ENCODE measurements around the gene PRRX2. TPM values are rescaled to one million over a fixed set of nuclear protein-coding genes. Genes with fewer than 3 reads are reported as not detected.

The PRRX2 gene
- polyA plus RNA-seq, 3 donors from 2014 or later = 0.18 TPM; not detected in 2

- H3K27ac Mint-ChIP-seq = no peak overlapping the region
- no peaks in the 10 kb centered on the region for H3K4me1 Mint-ChIP-seq
- no peaks in the 10 kb centered on the region for H3K36me3 Mint-ChIP-seq
- H3K4me3 Mint-ChIP-seq = no peak overlapping the region
- H3K9me3 Mint-ChIP-seq = no peaks in the 10 kb centered on the region
- no peak for DNase-seq
- peaks cover 0 to 5% (median 1%) of the 10 kb centered on the region in 3 donors for H3K27me3 Mint-ChIP-seq (ENCODE audit: low read depth in 3 of 3)
These were observed 19.9 kb downstream of the PRRX2 start for GRCh38 chr9:129685220-129685932.

GRCh38 chr9:129685933-129686259 lies 20.4 kb downstream of the PRRX2 start:
- no peak overlapping the region for H3K27ac Mint-ChIP-seq
- no peaks in the 10 kb centered on the region for H3K36me3 Mint-ChIP-seq
- H3K4me3 Mint-ChIP-seq = no peak overlapping the region
- peaks cover 0 to 3% (median 1%) of the 10 kb centered on the region in 3 donors for H3K27me3 Mint-ChIP-seq (ENCODE audit: low read depth in 3 of 3)
- H3K4me1 Mint-ChIP-seq = no peaks in the 10 kb centered on the region
- no peaks in the 10 kb centered on the region for H3K9me3 Mint-ChIP-seq
- DNase-seq = no peak

- Mint-ChIP-seq H3K4me1 (no peaks in the 10 kb centered on the region), H3K36me3 (no peaks in the 10 kb centered on the region), H3K27ac (no peak overlapping the region), H3K4me3 (no peak overlapping the region), H3K9me3 (no peaks in the 10 kb centered on the region), H3K27me3 (ENCODE audit: low read depth in 3 of 3) (peaks cover 0 to 5% (median 1%) of the 10 kb centered on the region in 3 donors)
- no peak for DNase-seq
These were observed 21.3 kb downstream of the PRRX2 start for GRCh38 chr9:129686736-129687135.

- Mint-ChIP-seq H3K4me1 (no peaks in the 10 kb centered on the region), H3K27ac (no peak overlapping the region), H3K4me3 (no peak overlapping the region), H3K36me3 (no peaks in the 10 kb centered on the region), H3K9me3 (no peaks in the 10 kb centered on the region), H3K27me3 (ENCODE audit: low read depth in 3 of 3) (peaks cover 0 to 2% (median 1%) of the 10 kb centered on the region in 3 donors)
- DNase-seq = no peak
These were observed 21.9 kb downstream of the PRRX2 start for GRCh38 chr9:129687391-129687790.

- H3K4me1 Mint-ChIP-seq = no peaks in the 10 kb centered on the region
- no peaks in the 10 kb centered on the region for H3K36me3 Mint-ChIP-seq
- no peak for DNase-seq
- H3K27me3 Mint-ChIP-seq (ENCODE audit: low read depth in 3 of 3) = peaks cover 0 to 4% (median 1%) of the 10 kb centered on the region in 3 donors
- H3K27ac Mint-ChIP-seq = no peak overlapping the region
- no peak overlapping the region for H3K4me3 Mint-ChIP-seq
- no peaks in the 10 kb centered on the region for H3K9me3 Mint-ChIP-seq
These were observed 23.0 kb downstream of the PRRX2 start for GRCh38 chr9:129688285-129689043.

GRCh38 chr9:129692534-129692933 lies 27.1 kb downstream of the PRRX2 start:
- H3K27me3 Mint-ChIP-seq (ENCODE audit: low read depth in 3 of 3) = peaks cover 2 to 9% (median 7%) of the 10 kb centered on the region in 3 donors
- no peaks in the 10 kb centered on the region for H3K36me3 Mint-ChIP-seq
- no peaks in the 10 kb centered on the region for H3K4me1 Mint-ChIP-seq
- no peak for DNase-seq
- H3K9me3 Mint-ChIP-seq = no peaks in the 10 kb centered on the region
- no peak overlapping the region for H3K27ac Mint-ChIP-seq
- H3K4me3 Mint-ChIP-seq = no peak overlapping the region

GRCh38 chr9:129693741-129694140 lies 28.3 kb downstream of the PRRX2 start:
- H3K4me3 Mint-ChIP-seq = no peak overlapping the region
- no peaks in the 10 kb centered on the region for H3K9me3 Mint-ChIP-seq
- no peaks in the 10 kb centered on the region for H3K36me3 Mint-ChIP-seq
- no peak overlapping the region for H3K27ac Mint-ChIP-seq
- peaks cover 2 to 9% (median 7%) of the 10 kb centered on the region in 3 donors for H3K27me3 Mint-ChIP-seq (ENCODE audit: low read depth in 3 of 3)
- DNase-seq = no peak
- no peaks in the 10 kb centered on the region for H3K4me1 Mint-ChIP-seq

- H3K27ac Mint-ChIP-seq = no peak overlapping the region
- no peaks in the 10 kb centered on the region for H3K9me3 Mint-ChIP-seq
- no peaks in the 10 kb centered on the region for H3K36me3 Mint-ChIP-seq
- no peak overlapping the region for H3K4me3 Mint-ChIP-seq
- DNase-seq = no peak
- H3K4me1 Mint-ChIP-seq = no peaks in the 10 kb centered on the region
- peaks cover 2 to 9% (median 7%) of the 10 kb centered on the region in 3 donors for H3K27me3 Mint-ChIP-seq (ENCODE audit: low read depth in 3 of 3)
These were observed 28.8 kb downstream of the PRRX2 start for GRCh38 chr9:129694243-129694646.

- peaks cover 2 to 9% (median 8%) of the 10 kb centered on the region in 3 donors for H3K27me3 Mint-ChIP-seq (ENCODE audit: low read depth in 3 of 3)
- H3K9me3 Mint-ChIP-seq = no peaks in the 10 kb centered on the region
These were observed 30.4 kb downstream of the PRRX2 start for GRCh38 chr9:129695870-129696269.

GRCh38 chr9:129696944-129697655 lies 31.7 kb downstream of the PRRX2 start:
- H3K27me3 Mint-ChIP-seq (ENCODE audit: low read depth in 3 of 3) = peaks cover 4 to 10% (median 7%) of the 10 kb centered on the region in 3 donors
- no peak overlapping the region for H3K27ac Mint-ChIP-seq
- no peak overlapping the region for H3K4me3 Mint-ChIP-seq

More at GRCh38 chr9:129695870-129696269, 30.4 kb downstream of the PRRX2 start:
- Mint-ChIP-seq H3K4me1 (no peaks in the 10 kb centered on the region), H3K4me3 (no peak overlapping the region), H3K27ac (no peak overlapping the region), H3K36me3 (no peaks in the 10 kb centered on the region)
- DNase-seq = no peak

GRCh38 chr9:129697656-129698253 lies 32.3 kb downstream of the PRRX2 start:
- Mint-ChIP-seq H3K4me3 (no peak overlapping the region), H3K4me1 (no peaks in the 10 kb centered on the region), H3K27me3 (ENCODE audit: low read depth in 3 of 3) (peaks cover 4 to 10% (median 5%) of the 10 kb centered on the region in 3 donors), H3K9me3 (no peaks in the 10 kb centered on the region), H3K36me3 (no peaks in the 10 kb centered on the region), H3K27ac (no peak overlapping the region)
- DNase-seq = no peak

More at GRCh38 chr9:129696944-129697655, 31.7 kb downstream of the PRRX2 start:
- Mint-ChIP-seq H3K9me3 (no peaks in the 10 kb centered on the region), H3K4me1 (no peaks in the 10 kb centered on the region), H3K36me3 (no peaks in the 10 kb centered on the region)
- no peak for DNase-seq

GRCh38 chr9:129698254-129698757 lies 32.9 kb downstream of the PRRX2 start:
- no peak for DNase-seq
- Mint-ChIP-seq H3K36me3 (no peaks in the 10 kb centered on the region), H3K4me3 (no peak overlapping the region), H3K27me3 (ENCODE audit: low read depth in 3 of 3) (peaks cover 4 to 12% (median 5%) of the 10 kb centered on the region in 3 donors), H3K27ac (no peak overlapping the region), H3K4me1 (no peaks in the 10 kb centered on the region), H3K9me3 (no peaks in the 10 kb centered on the region)

GRCh38 chr9:129701054-129701453 lies 35.6 kb downstream of the PRRX2 start:
- H3K4me1 Mint-ChIP-seq = no peaks in the 10 kb centered on the region
- H3K36me3 Mint-ChIP-seq = no peaks in the 10 kb centered on the region
- no peak overlapping the region for H3K4me3 Mint-ChIP-seq
- no peak overlapping the region for H3K27ac Mint-ChIP-seq
- no peaks in the 10 kb centered on the region for H3K9me3 Mint-ChIP-seq
- H3K27me3 Mint-ChIP-seq (ENCODE audit: low read depth in 3 of 3) = peaks cover 3 to 11% (median 4%) of the 10 kb centered on the region in 3 donors
- DNase-seq = no peak

All from immature natural killer cell (primary cell).